OCI-LY1 (cell line): ENCODE measurements around the gene CFAP47.

Experiments
- H2AFZ ChIP-seq: fragments of 200-600 bp; sonication (generic), shearing (Covaris generic); 2 replicates; pipeline ENCODE4 v1.6.0; 2014; ENCODE audit warnings: antibody characterized with exemption, mild to moderate bottlenecking, low read length
- H3F3A ChIP-seq: fragments of 200-600 bp; sonication (generic), shearing (Covaris generic); 2 replicates; pipeline ENCODE4 v1.6.0; 2014; ENCODE audit warnings: mild to moderate bottlenecking, antibody characterized with exemption, low read length, moderate library complexity; ENCODE audit not compliant: insufficient read depth
- H3K27ac ChIP-seq: fragments of 200-600 bp; sonication (generic); 2 replicates; pipeline ENCODE4 v1.5.1; 2014; ENCODE audit warnings: low read length, mixed run types, mild to moderate bottlenecking, low read depth; ENCODE audit not compliant: poor library complexity, severe bottlenecking
- H3K27me3 ChIP-seq: fragments of 200-600 bp; sonication (generic); 2 replicates; pipeline ENCODE4 v1.6.0; 2014; ENCODE audit warnings: antibody characterized with exemption, mild to moderate bottlenecking, low read length, moderate library complexity; ENCODE audit not compliant: insufficient read depth
- H3K36me3 ChIP-seq: fragments of 200-600 bp; sonication (generic); 2 replicates; pipeline ENCODE4 v1.6.1; 2014; ENCODE audit warnings: mild to moderate bottlenecking, antibody characterized with exemption, low read length, moderate library complexity, mixed read lengths; ENCODE audit not compliant: insufficient read depth
- H3K4me1 ChIP-seq: fragments of 200-600 bp; sonication (generic); 2 replicates; pipeline ENCODE4 v1.5.1; 2014; ENCODE audit warnings: mild to moderate bottlenecking, low read length, moderate library complexity; ENCODE audit not compliant: insufficient read depth, severe bottlenecking
- H3K4me2 ChIP-seq: fragments of 200-600 bp; sonication (generic), shearing (Covaris generic); 2 replicates; pipeline ENCODE4 v1.6.1; 2014; ENCODE audit warnings: low read length
- H3K4me3 ChIP-seq: fragments of 200-600 bp; sonication (generic); 2 replicates; pipeline ENCODE4 v1.5.1; 2014; ENCODE audit warnings: low read length, low read depth, mild to moderate bottlenecking, mixed read lengths; ENCODE audit not compliant: poor library complexity, severe bottlenecking
- H3K79me2 ChIP-seq: fragments of 200-600 bp; shearing (Covaris generic); 2 replicates; pipeline ENCODE4 v1.6.1; 2016; ENCODE audit warnings: mixed run types, low read length, mixed read lengths; ENCODE audit not compliant: insufficient read depth
- H3K9ac ChIP-seq: fragments of 200-600 bp; sonication (generic), shearing (Covaris generic); 2 replicates; pipeline ENCODE4 v1.6.1; 2014; ENCODE audit warnings: mild to moderate bottlenecking, low read length, mixed read lengths
- H3K9me2 ChIP-seq: fragments of 200-600 bp; sonication (generic), shearing (Covaris generic); 2 replicates; pipeline ENCODE4 v1.6.1; 2014; ENCODE audit warnings: low read depth, mild to moderate bottlenecking, low read length, mixed read lengths
- H3K9me3 ChIP-seq: fragments of 200-600 bp; shearing (Covaris generic); 2 replicates; pipeline ENCODE4 v1.6.1; 2014; ENCODE audit warnings: low read length, mixed read lengths
- H4K20me1 ChIP-seq: fragments of 200-600 bp; sonication (generic), shearing (Covaris generic); 2 replicates; pipeline ENCODE4 v1.6.0; 2016; ENCODE audit warnings: mild to moderate bottlenecking, low read length; ENCODE audit not compliant: insufficient read depth
- CTCF ChIP-seq: fragments of 200-600 bp; sonication (generic), shearing (Covaris generic); IDR thresholded peaks from 2 replicates; pipeline ENCODE4 v1.5.1; 2017; ENCODE audit warnings: mild to moderate bottlenecking, antibody characterized with exemption, low read length, moderate library complexity, mixed read lengths
- EZH2 ChIP-seq: fragments of 200-600 bp; sonication (generic), shearing (Covaris generic); IDR thresholded peaks from 2 replicates; pipeline ENCODE4 v1.8.0; 2017; ENCODE audit warnings: borderline replicate concordance, mixed run types, mild to moderate bottlenecking, antibody characterized with exemption, low read length, moderate library complexity, mixed read lengths

Gene CFAP47

GRCh38 chrX:36310136-36310535, 390.6 kb downstream of the CFAP47 start:
- TF ChIP-seq CTCF = no peak
- H3K9ac ChIP-seq = no peak overlapping the region

GRCh38 chrX:36314303-36314702, 394.8 kb downstream of the CFAP47 start:
- Histone ChIP-seq H3K4me3 (no peak overlapping the region), H3K79me2 (no peaks in the 10 kb centered on the region), H2AFZ (no peak overlapping the region), H3K9ac (no peak overlapping the region), H3K4me2 (no peak overlapping the region), H3K4me1 (no peaks in the 10 kb centered on the region), H4K20me1 (no peaks in the 10 kb centered on the region), H3K9me3 (no peaks in the 10 kb centered on the region), H3K27ac (no peak overlapping the region), H3K36me3 (no peaks in the 10 kb centered on the region), H3K9me2 (no peaks in the 10 kb centered on the region), H3K27me3 (no peaks in the 10 kb centered on the region), H3F3A (no peaks in the 10 kb centered on the region)
- no peak for TF ChIP-seq EZH2
- TF ChIP-seq CTCF = no peak

More at GRCh38 chrX:36310136-36310535, 390.6 kb downstream of the CFAP47 start:
- Histone ChIP-seq H4K20me1 (no peaks in the 10 kb centered on the region), H3K4me1 (no peaks in the 10 kb centered on the region), H2AFZ (no peak overlapping the region), H3K9me2 (no peaks in the 10 kb centered on the region), H3K9me3 (no peaks in the 10 kb centered on the region), H3F3A (no peaks in the 10 kb centered on the region), H3K27ac (no peak overlapping the region), H3K36me3 (no peaks in the 10 kb centered on the region), H3K4me2 (no peak overlapping the region), H3K27me3 (no peaks in the 10 kb centered on the region), H3K4me3 (no peak overlapping the region), H3K79me2 (no peaks in the 10 kb centered on the region)

GRCh38 chrX:36334572-36334971, 415.0 kb downstream of the CFAP47 start:
- H3K27me3 ChIP-seq = no peaks in the 10 kb centered on the region

More at GRCh38 chrX:36334572-36334971, 415.0 kb downstream of the CFAP47 start:
- H3K79me2 ChIP-seq = no peaks in the 10 kb centered on the region
- no peak overlapping the region for H2AFZ ChIP-seq
- H3F3A ChIP-seq = no peaks in the 10 kb centered on the region
- no peak overlapping the region for H3K27ac ChIP-seq
- no peak for TF ChIP-seq CTCF
- no peaks in the 10 kb centered on the region for H4K20me1 ChIP-seq
- no peak overlapping the region for H3K4me3 ChIP-seq
- H3K4me2 ChIP-seq = no peak overlapping the region
- H3K9ac ChIP-seq = no peak overlapping the region
- no peaks in the 10 kb centered on the region for H3K9me3 ChIP-seq
- no peaks in the 10 kb centered on the region for H3K4me1 ChIP-seq
- no peaks in the 10 kb centered on the region for H3K36me3 ChIP-seq
- no peaks in the 10 kb centered on the region for H3K9me2 ChIP-seq
